ENCODE measurements around the gene ACOT13.
"Not testable (repeated sequence)": the region's sequence is repeated elsewhere in the genome, so short reads cannot be mapped to it uniquely, and the experiment has no call there.

Gene ACOT13

DNA sequence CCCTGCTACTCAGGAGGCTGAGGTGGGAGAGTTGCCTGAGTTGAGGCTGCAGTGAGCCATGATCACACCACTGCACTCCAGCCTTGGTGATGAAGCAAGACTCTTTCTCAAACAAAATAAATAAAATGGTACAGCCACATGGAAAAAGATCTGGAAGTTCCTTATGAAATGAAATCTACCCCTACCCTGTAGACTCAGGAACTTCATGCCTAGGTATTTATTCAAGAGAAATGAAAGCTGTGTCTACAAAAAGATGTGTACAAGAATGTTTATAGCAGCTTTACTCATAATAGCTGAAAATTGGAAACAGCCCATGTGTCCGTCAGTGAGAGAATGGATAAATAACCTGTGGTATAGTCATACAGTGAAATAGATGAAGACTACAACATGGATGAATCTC, 67.3 kb downstream of the ACOT13 start:
- no peak for DNase-seq

DNA sequence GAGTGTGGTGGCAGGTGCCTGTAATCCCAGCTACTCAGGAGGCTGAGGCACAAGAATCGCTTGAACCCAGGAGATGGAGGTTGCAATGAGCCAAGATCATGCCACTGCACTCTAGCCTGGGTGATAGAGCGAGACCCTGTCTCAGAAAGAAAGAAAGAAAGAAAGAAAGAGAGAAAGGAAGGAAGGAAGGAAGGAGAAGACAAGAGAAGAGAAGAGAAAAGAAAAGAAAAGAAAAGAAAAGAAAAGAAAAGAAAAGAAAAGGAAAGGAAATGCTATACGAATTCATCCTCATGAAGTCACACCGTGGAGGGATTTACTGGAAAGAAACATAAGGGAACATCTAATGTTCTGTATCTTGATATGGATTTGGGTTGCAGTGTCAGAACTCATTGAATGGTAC, 67.8 kb downstream of the ACOT13 start:
- DNase-seq: not testable (repeated sequence)

DNA sequence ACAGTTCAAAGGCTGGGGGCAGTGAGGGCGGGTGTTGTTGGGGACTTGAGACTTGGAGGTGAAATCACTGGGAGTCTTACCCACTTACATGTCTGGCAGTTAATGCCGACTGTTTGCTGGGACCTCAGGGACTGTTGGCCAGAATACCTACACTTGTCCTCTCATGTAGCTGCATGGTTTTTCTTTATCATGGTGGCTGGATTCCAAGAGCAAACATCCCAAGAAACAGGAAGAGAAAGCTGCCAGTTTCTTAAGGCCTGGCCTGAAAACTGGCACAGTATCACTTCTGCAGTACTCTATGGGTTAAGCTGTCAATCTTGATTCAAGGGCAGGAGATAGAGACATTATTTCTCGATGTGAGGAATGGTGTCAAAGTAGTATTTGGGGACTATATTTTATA, 71.9 kb downstream of the ACOT13 start:
- DNase-seq: no peak

DNA sequence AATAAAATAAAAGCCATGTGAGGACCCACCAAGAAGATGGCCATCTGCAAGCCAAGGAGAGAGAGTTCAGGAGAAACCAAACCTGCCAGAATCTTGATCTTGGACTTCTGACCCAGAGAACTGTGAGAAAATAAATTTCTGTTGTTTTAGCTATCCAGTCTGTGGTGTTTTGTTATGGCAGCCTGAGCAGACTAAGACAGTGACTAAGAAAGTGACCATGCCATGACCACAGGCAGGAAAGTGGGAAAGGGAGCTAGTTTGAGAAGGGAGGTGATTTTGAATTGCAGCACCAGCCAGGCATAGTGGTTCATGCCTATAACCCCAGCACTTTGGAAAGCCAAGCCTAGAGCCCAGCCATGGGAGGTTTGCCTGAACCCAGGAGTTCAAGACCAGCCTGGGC, 74.0 kb downstream of the ACOT13 start:
- DNase-seq: no peak

DNA sequence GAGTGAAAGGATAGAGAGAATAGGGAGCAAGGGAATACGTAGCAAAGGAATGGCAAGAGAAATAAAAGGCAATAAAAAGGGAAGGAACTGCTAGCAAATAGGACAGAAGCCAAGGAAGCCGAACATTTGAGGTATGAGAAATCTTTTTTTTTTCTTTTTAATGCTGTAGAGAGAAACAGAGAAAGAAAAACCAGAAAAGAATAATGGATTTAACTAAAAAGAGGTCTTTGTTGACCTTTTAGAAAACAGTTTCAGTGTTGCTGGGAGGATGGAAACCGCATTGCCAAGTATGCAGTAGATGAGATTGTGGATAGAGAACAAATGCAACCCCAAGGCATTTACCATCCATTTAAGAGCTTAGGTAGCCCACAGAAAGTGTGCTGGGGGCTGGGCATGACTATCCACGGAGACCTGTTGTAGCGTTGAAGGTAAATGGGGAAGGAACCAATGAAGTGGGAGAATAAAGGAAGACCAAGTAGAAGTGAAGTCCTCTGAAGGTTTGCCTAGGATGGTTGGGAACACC, 75.4 kb downstream of the ACOT13 start:
- DNase-seq: no peak

DNA sequence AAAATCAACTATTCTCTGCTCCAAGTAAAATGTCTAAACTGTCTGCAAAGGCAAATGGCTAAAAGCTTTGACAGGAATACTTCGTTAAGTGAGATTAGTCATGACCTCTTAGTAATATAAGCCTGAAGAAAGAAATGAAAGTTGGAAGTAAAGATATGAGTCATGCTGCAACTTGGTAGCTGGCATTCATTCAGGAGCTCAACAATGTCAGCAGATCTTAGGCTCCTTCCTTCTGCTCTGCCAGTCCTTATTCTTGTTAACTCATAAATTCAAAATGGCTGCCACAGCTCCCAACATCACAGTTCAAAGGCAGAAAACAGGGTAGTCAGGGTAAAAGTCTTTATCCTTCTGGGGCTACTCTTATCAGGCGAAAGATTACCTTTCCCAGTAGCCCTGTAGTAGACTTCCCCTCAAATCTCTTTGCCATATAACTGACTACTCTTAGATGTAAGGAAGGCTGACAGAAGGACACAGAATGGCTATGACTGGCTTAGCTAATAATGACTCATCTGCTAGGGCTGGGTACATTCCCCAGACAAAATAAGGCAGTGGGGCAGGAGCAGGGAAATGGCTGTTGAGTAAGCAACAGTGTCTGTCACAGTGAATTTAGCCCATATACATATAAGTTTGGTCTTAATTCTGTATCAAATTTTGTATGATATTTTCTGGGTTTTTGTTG, 76.5 kb downstream of the ACOT13 start:
- DNase-seq: no peak

DNA sequence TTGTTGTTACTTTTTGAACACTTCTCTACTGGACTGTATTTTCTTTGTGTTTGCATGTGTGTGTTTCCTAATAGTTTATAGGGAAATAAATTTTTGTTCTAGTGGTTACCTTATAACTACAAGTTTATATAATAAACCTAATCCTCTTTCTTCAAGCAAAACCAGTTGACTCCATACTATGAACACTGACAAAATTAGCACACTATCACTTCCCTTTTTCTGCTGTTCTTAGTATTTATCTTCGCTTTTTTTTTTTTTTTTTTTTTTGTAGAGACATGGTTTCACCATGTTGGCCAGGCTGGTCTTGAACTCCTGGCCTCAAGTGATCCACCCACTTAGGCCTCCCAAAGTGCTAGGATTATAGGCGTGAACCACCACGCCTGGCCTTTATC, 77.1 kb downstream of the ACOT13 start:
- DNase-seq: no peak

DNA sequence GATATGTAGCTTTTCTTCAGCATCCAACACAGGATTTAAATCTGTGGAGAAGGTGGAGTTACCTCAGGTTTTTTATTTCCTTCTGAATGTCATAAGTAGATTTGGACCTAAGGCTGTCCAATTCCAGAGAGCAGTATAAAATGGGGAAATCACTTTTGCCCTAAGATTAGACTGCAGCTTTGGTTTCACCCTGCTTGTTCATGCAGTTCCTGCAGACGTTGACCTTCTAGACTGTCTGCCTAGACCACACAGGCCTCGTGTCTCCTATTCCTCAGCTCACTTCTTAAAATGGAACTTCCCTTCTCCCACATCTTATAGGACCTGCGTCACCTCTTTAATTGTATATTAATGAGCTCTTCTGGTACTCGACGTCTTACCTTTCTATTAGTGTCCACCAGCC, 78.0 kb downstream of the ACOT13 start:
- DNase-seq: no peak

DNA sequence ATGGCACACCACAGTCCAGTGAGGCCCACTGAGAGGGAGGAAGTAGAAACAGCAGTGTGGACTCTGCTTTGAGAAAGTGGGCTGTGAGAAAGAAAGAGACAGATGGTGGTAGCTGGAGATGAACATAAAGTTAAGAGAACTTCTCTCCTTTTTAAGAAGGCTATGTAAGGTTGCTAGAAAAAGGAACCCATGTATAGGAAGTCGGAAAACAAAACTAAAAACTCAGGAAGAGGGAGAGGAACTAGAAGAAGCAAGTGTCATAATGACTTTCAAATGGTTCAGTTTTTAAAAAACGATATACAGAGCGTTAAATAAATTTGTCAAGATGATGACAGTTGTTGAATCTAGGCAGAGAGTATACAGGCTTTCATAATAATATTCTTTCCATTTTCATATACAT, 82.4 kb downstream of the ACOT13 start:
- DNase-seq: no peak

DNA sequence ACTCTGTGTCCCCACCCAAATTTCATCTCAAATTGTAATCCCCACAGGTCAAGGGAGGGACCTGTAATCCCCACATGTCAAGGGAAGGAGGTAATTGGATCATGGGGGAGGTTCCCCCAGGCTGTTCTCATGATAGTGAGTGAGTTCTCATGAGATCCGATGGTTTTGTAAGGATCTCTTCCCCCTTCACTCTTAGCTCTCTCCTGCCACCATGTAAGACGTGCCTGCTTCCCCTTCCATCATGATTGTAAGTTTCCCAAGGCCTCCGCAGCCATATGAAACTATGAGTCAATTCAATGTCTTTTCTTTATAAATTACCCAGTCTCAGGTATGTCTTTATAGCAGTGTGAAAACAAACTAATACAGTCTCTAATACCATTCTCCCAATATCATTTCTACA, 84.0 kb downstream of the ACOT13 start:
- not testable (repeated sequence) for DNase-seq

DNA sequence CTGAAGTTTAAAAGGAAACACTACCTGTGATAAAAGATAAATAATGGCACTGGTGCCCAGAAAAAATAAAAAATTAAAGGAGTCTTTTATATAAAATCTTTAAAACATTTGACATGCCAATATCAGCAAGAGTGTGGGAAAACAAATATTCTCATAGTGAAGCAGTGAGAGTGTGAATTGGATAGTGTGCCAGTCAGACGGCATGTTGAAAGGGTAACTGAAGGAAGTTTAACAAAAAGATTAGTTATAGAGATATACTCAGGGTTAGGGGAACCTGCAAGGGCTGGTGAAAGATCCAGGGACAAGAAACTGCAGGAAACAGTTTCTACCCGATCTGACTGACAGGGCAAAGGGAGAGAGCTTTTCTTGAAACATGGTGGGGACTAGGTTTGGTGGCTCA, 85.6 kb downstream of the ACOT13 start:
- no peak for DNase-seq

DNA sequence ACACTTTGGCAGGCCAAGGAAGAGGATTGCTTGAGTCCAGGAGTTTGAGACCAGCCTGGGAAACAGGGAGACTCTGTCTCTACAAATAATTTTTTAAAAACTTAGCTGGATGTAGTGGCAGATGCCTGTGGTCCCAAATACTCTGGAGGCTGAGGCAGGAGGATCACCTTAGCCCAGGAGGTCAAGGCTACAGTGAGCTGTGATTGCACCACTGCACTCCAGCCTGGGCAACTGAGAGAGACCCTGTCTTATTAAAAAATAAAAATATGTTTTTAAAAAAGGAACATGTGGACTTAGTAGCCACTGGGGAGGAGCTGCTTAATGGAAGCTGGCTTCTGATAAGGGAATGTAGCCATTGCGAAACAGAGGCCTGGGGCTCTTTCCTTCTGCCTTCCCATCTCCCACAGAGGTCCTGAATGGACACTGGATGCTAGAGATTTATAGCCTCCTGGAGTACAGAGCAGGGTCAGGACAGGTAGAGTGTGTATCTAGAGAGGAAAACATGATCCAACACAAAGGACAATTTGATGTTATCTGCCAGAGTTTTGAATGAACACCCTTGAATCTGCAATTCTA, 86.1 kb downstream of the ACOT13 start:
- DNase-seq: no peak

DNA sequence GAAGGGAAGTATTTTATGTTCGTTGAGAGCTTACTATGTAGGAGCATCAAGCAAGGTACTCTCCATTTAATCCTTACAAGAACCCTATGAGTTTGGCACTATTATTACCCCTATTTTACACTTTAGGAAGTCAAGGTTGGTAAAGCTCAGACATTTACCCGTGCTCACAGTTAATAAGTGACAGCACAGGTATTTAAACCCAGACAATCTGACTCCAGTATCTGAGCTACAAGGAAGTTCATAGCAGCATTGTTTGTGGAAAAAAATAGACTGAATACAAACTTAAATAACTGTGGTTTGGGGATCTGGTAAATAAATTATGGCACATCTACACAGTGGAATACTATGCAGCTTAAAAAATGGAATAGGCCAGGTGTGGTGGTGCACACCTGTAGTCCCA, 86.7 kb downstream of the ACOT13 start:
- no peak for DNase-seq

DNA sequence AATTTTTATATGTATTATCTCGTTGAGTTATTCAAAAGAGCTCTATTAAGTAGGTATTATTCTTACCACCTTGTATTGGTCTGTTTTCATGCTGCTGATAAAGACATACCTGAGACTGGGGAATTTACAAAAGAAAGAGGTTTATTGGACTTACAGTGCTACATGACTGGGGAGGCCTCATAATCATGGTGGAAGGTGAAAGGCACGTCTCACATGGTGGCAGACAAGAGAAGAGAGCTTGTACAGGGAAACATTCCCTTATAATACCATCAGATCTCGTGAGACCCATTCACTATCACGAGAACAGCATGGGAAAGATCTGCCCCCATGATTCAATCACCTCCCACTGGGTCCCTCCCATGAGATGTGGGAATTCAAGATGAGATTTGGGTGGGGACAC, 87.5 kb downstream of the ACOT13 start:
- DNase-seq: not testable (repeated sequence)

Measured in NCI-H524 (cell line).